IMR-90 (cell line): ENCODE data around the gene SMIM5. TPM values are rescaled to one million over a fixed set of nuclear protein-coding genes. Genes with fewer than 3 reads are reported as not detected.

ENCODE experiments used
- ATAC-seq: fragments of 200-7000 bp; cut with Tn5 transposase; 2 replicates; pipeline ENCODE4 v1.9.1; 2020; ENCODE audit warnings: low read depth, mild to moderate bottlenecking, moderate library complexity
- BruUV-seq: library from RNA; stranded (reverse); fragments of 400-500 nt; replicated peaks from 2 replicates; lab custom pipeline; 2021; lab: Mats Ljungman, UMichigan
- CTCF ChIA-PET: fragments of 300-600 bp; formaldehyde crosslinking; extraction: SDS; loops from one replicate; lab custom pipeline; 2021; ENCODE audit warnings: antibody characterized with exemption; lab: Yijun Ruan, JAX
- POLR2A ChIA-PET: fragments of 300-600 bp; sonication (Branson Sonifier 250); formaldehyde crosslinking; loops from one replicate; lab custom pipeline; 2022; ENCODE audit warnings: antibody characterized with exemption; ENCODE audit not compliant: unreplicated experiment; lab: Charles Lee
- DNase-seq: peaks from one replicate; pipeline ENCODE4 v3.0.0; 2013
- H2AFZ ChIP-seq: replicated peaks from 2 replicates; pipeline ENCODE3; 2013; ENCODE audit warnings: low read length, mild to moderate bottlenecking; ENCODE audit not compliant: poor library complexity
- H2AK5ac ChIP-seq: 2 replicates; pipeline ENCODE4 v1.6.1; 2013; ENCODE audit warnings: low read depth, low read length, inconsistent platforms
- H2AK9ac ChIP-seq: replicated peaks from 2 replicates; pipeline ENCODE3; 2013; ENCODE audit warnings: mild to moderate bottlenecking, low read depth, low read length, moderate library complexity; ENCODE audit not compliant: poor library complexity
- H2BK120ac ChIP-seq: 2 replicates; pipeline ENCODE4 v1.6.1; 2013; ENCODE audit warnings: low read depth, low read length, inconsistent platforms
- H2BK15ac ChIP-seq: 3 replicates; pipeline ENCODE4 v1.6.1; 2013; ENCODE audit warnings: low read depth, low read length, inconsistent platforms
- H2BK20ac ChIP-seq: 2 replicates; pipeline ENCODE4 v1.6.1; 2013; ENCODE audit warnings: low read depth, mild to moderate bottlenecking, inconsistent platforms, low read length, moderate library complexity
- H2BK5ac ChIP-seq: 2 replicates; pipeline ENCODE4 v1.6.1; 2013; ENCODE audit warnings: mild to moderate bottlenecking, low read depth, low read length, inconsistent platforms; ENCODE audit not compliant: poor library complexity, severe bottlenecking
- H3K14ac ChIP-seq: replicated peaks from 2 replicates; pipeline ENCODE4 v1.6.1; 2013; ENCODE audit warnings: low read depth, low read length, inconsistent platforms
- H3K18ac ChIP-seq: 2 replicates; pipeline ENCODE4 v1.6.1; 2013; ENCODE audit warnings: low read depth, low read length, control low read depth
- H3K23ac ChIP-seq: 2 replicates; pipeline ENCODE4 v1.6.1; 2013; ENCODE audit warnings: low read depth, low read length, inconsistent platforms
- H3K27ac ChIP-seq: 2 replicates; pipeline ENCODE4 v1.5.1; 2013; ENCODE audit warnings: mild to moderate bottlenecking, control low read depth, low read length; ENCODE audit not compliant: insufficient read depth
- H3K27me3 ChIP-seq: 2 replicates; pipeline ENCODE4 v1.6.1; 2013; ENCODE audit warnings: low read length; ENCODE audit not compliant: control insufficient read depth, insufficient read depth
- H3K36me3 ChIP-seq: 2 replicates; pipeline ENCODE4 v1.6.1; 2013; ENCODE audit warnings: low read length, mixed read lengths; ENCODE audit not compliant: control insufficient read depth, insufficient read depth
- H3K4ac ChIP-seq: 2 replicates; pipeline ENCODE4 v1.6.1; 2013; ENCODE audit warnings: low read depth, low read length, inconsistent platforms
- H3K4me1 ChIP-seq: 2 replicates; pipeline ENCODE4 v1.6.1; 2013; ENCODE audit warnings: low read length, mixed read lengths; ENCODE audit not compliant: control insufficient read depth, insufficient read depth
- H3K4me2 ChIP-seq: 2 replicates; pipeline ENCODE4 v1.6.1; 2013; ENCODE audit warnings: low read depth, mild to moderate bottlenecking, control low read depth, low read length, moderate library complexity
- H3K4me3 ChIP-seq: 2 replicates; pipeline ENCODE4 v1.5.1; 2013; ENCODE audit warnings: low read depth, mild to moderate bottlenecking, control low read depth, low read length, moderate library complexity; ENCODE audit not compliant: insufficient read depth
- H3K56ac ChIP-seq: 2 replicates; pipeline ENCODE4 v1.6.1; 2013; ENCODE audit warnings: low read length, inconsistent platforms; ENCODE audit not compliant: insufficient read depth; ENCODE audit errors: extremely low read depth
- H3K79me1 ChIP-seq, 2 experiments: 2 replicates each; pipeline ENCODE4 v1.6.1; 2013; ENCODE audit warnings: low read length in 2 of 2, inconsistent platforms in 1 of 2, low read depth in 1 of 2
- H3K9ac ChIP-seq: 2 replicates; pipeline ENCODE4 v1.6.1; 2013; ENCODE audit warnings: low read depth, low read length, control low read depth
- H3K9me1 ChIP-seq: 2 replicates; pipeline ENCODE4 v1.6.1; 2013; ENCODE audit warnings: low read length, inconsistent platforms; ENCODE audit not compliant: insufficient read depth
- H3K9me3 ChIP-seq: 2 replicates; pipeline ENCODE4 v1.6.1; 2013; ENCODE audit warnings: low read length; ENCODE audit not compliant: control insufficient read depth, insufficient read depth
- H4K20me1 ChIP-seq: 2 replicates; pipeline ENCODE4 v1.6.1; 2013; ENCODE audit warnings: low read length, inconsistent platforms; ENCODE audit not compliant: insufficient read depth
- H4K5ac ChIP-seq: 2 replicates; pipeline ENCODE4 v1.6.1; 2013; ENCODE audit warnings: mild to moderate bottlenecking, low read depth, low read length, control low read depth
- H4K8ac ChIP-seq, 2 experiments: 2 replicates each; pipeline ENCODE4 v1.6.1; 2013; ENCODE audit warnings: low read depth in 2 of 2, low read length in 2 of 2, control low read depth in 1 of 2, inconsistent platforms in 1 of 2
- H4K91ac ChIP-seq: 2 replicates; pipeline ENCODE4 v1.6.1; 2013; ENCODE audit warnings: low read depth, low read length, inconsistent platforms; ENCODE audit not compliant: insufficient read depth
- BHLHE40 ChIP-seq: fragments of 150-350 bp; IDR thresholded peaks from 2 replicates; pipeline ENCODE4 v1.6.1; 2016; ENCODE audit warnings: mild to moderate bottlenecking, low read depth, low read length
- CHD1 ChIP-seq: IDR thresholded peaks from 2 replicates; pipeline ENCODE4 v1.6.1; 2012; ENCODE audit warnings: low read depth, low read length, improper control_type of control experiment
- CTCF ChIP-seq: conservative IDR thresholded peaks from 2 replicates; pipeline ENCODE4 v1.5.1; 2012; ENCODE audit warnings: mild to moderate bottlenecking, low read depth, low read length, improper control_type of control experiment
- MAZ ChIP-seq: IDR thresholded peaks from 2 replicates; pipeline ENCODE4 v1.6.1; 2012; ENCODE audit warnings: low read depth, mild to moderate bottlenecking, low read length, improper control_type of control experiment, moderate library complexity, borderline replicate concordance
- NFE2L2 ChIP-seq: fragments of 150-350 bp; IDR thresholded peaks from 2 replicates; pipeline ENCODE4 v1.6.1; 2016; ENCODE audit warnings: low read depth, mild to moderate bottlenecking, low read length
- RAD21 ChIP-seq: IDR thresholded peaks from 2 replicates; pipeline ENCODE4 v1.6.1; 2012; ENCODE audit warnings: low read length, improper control_type of control experiment
- RCOR1 ChIP-seq: IDR thresholded peaks from 2 replicates; pipeline ENCODE4 v1.6.1; 2012; ENCODE audit warnings: mild to moderate bottlenecking, low read length, improper control_type of control experiment; ENCODE audit not compliant: insufficient replicate concordance
- RFX5 ChIP-seq: IDR thresholded peaks from 2 replicates; pipeline ENCODE4 v1.8.0; 2012; ENCODE audit warnings: low read depth, mild to moderate bottlenecking, low read length, moderate library complexity
- SMC3 ChIP-seq: fragments of 150-350 bp; IDR thresholded peaks from 2 replicates; pipeline ENCODE4 v1.6.1; 2016; ENCODE audit warnings: low read depth, mild to moderate bottlenecking, antibody characterized with exemption, low read length, moderate library complexity
- USF2 ChIP-seq: fragments of 150-350 bp; IDR thresholded peaks from 2 replicates; pipeline ENCODE4 v1.6.1; 2017; ENCODE audit warnings: mild to moderate bottlenecking, antibody characterized with exemption, low read length, low read depth
- WGBS, 2 experiments: methylation state at CpG; one replicate each; pipeline versions ENCODE4 v1.1.5 to v1.1.7; 2013; ENCODE audit warnings: missing lambda C conversion rate in 2 of 2; ENCODE audit not compliant: insufficient read length in 1 of 2; ENCODE audit errors: extremely low coverage in 2 of 2; 5-methylcytosine and 5-hydroxymethylcytosine counted together
- dilution Hi-C: fragments of 300-500 bp; cut with HindIII; formaldehyde crosslinking; loops from one replicate; pipeline ENCODE4 v1.14.3; 2018; ENCODE audit warnings: low sequenced_read_pairs; ENCODE audit not compliant: unreplicated experiment
- in situ Hi-C: fragments of 300-500 bp; cut with MboI; formaldehyde crosslinking; loops from 3 replicates; pipeline ENCODE4 v1.14.3; 2019; ENCODE audit warnings: low sequenced_read_pairs, inconsistent platforms, mixed read lengths
- intact Hi-C: fragments of 100-400 bp; cut with micrococcal nuclease; formaldehyde crosslinking; loops from 2 replicates; pipeline ENCODE4 v1.10.0; 2022
- polyA plus RNA-seq, 3 experiments: library from polyadenylated mRNA; depleted of rRNA; stranded (reverse); fragments of >200 nt; gene quantifications; 2 replicates each; pipeline ENCODE4 v1.2.3, GENCODE V29; 2012; ENCODE audit warnings: low replicate concordance in 1 of 3
- total RNA-seq: library from RNA; depleted of rRNA; stranded (reverse); fragments of >200 nt; gene quantifications from 2 replicates; pipeline ENCODE4 v1.2.3, GENCODE V29; 2012

Gene SMIM5
- total and polyA plus RNA-seq, 2 of the 4 experiments (the other 2 are of a cell fraction) = not detected

GRCh38 chr17:75639327-75639726, 6.1 kb downstream of the SMIM5 start:
- Histone ChIP-seq H3K27me3 (no peaks in the 10 kb centered on the region), H3K9ac (no peak overlapping the region), H2AFZ (no peak overlapping the region), H2BK20ac (no peak overlapping the region), H3K27ac (no peak overlapping the region), H3K79me1 (no peaks in the 10 kb centered on the region), H3K4ac (no peak overlapping the region), H2BK15ac (no peak overlapping the region), H3K56ac (no peak overlapping the region), H3K36me3 (peaks cover 11% of the 10 kb centered on the region; the same call in 1 of the 2 replicates), H3K9me3 (no peaks in the 10 kb centered on the region), H3K4me1 (peaks cover 1% of the 10 kb centered on the region; the same call in 1 of the 2 replicates), H3K23ac (no peak overlapping the region), H3K4me2 (no peak overlapping the region), H3K14ac (no peak overlapping the region), H4K91ac (no peak overlapping the region), H4K8ac (no peak overlapping the region), H4K20me1 (no peaks in the 10 kb centered on the region; the same call in 1 of the 2 replicates), H3K4me3 (no peak overlapping the region), H3K9me1 (no peaks in the 10 kb centered on the region), H3K18ac (no peak overlapping the region), H2AK5ac (no peak overlapping the region), H4K5ac (no peak overlapping the region), H2BK120ac (no peak overlapping the region), H2BK5ac (no peak overlapping the region), H2AK9ac (no peak overlapping the region)
- ChIA-PET CTCF (no interaction called here), POLR2A (no interaction called here)
- intact Hi-C loops (no loop called here), in situ Hi-C loops (no loop called here), dilution Hi-C loops (no loop called here)
- ATAC-seq (no peak), DNase-seq (no peak)
- no TSS peak for BruUV-seq
- WGBS, 2 experiments = no CpG with 5 or more reads among the region's 3 CpGs
- TF ChIP-seq NFE2L2 = no peak
- TF ChIP-seq USF2 = no peak
- no peak for TF ChIP-seq BHLHE40
- no peak for TF ChIP-seq MAZ
- TF ChIP-seq RFX5 = no peak
- TF ChIP-seq RAD21 = no peak
- no peak for TF ChIP-seq CTCF
- TF ChIP-seq CHD1 = no peak
- TF ChIP-seq RCOR1 = no peak
- no peak for TF ChIP-seq SMC3
